Raji (cell line): ENCODE results near the gene CD47.

Experiments
- POLR2A ChIP-seq: IDR thresholded peaks from 2 replicates; pipeline ENCODE4 v1.6.1; 2011; ENCODE audit warnings: low read depth, low read length, control low read depth; ENCODE audit not compliant: insufficient read depth

Gene CD47

GRCh38 chr3:108028896-108029295 lies 61.9 kb downstream of the CD47 start:
- no peak for TF ChIP-seq POLR2A

- TF ChIP-seq POLR2A, result no peak
Observed at GRCh38 chr3:108025177-108025576, 65.7 kb downstream of the CD47 start.

GRCh38 chr3:108024146-108024850 lies 66.5 kb downstream of the CD47 start:
- no peak for TF ChIP-seq POLR2A

GRCh38 chr3:108022256-108023150 lies 68.3 kb downstream of the CD47 start:
- no peak for TF ChIP-seq POLR2A

- TF ChIP-seq POLR2A, result no peak
Observed at GRCh38 chr3:108021533-108021932, 69.3 kb downstream of the CD47 start.

- TF ChIP-seq POLR2A, result no peak
Observed at GRCh38 chr3:108021131-108021530, 69.7 kb downstream of the CD47 start.

- TF ChIP-seq POLR2A, result no peak
Observed at GRCh38 chr3:108018552-108018951, 72.3 kb downstream of the CD47 start.

GRCh38 chr3:108017587-108017986 lies 73.2 kb downstream of the CD47 start:
- no peak for TF ChIP-seq POLR2A

GRCh38 chr3:108014943-108015342 lies 75.9 kb downstream of the CD47 start:
- no peak for TF ChIP-seq POLR2A

- TF ChIP-seq POLR2A, result no peak
Observed at GRCh38 chr3:108013141-108014055, 77.4 kb downstream of the CD47 start.

GRCh38 chr3:108012304-108012703 lies 78.5 kb downstream of the CD47 start:
- no peak for TF ChIP-seq POLR2A

GRCh38 chr3:108011616-108012015 lies 79.2 kb downstream of the CD47 start:
- no peak for TF ChIP-seq POLR2A

GRCh38 chr3:108008931-108009639 lies 81.7 kb downstream of the CD47 start:
- TF ChIP-seq POLR2A, result no peak

- TF ChIP-seq POLR2A, result no peak
Observed at GRCh38 chr3:108008106-108008505, 82.7 kb downstream of the CD47 start.
